NCI-H2107 treated with DMSO at 0.1 percent for 48 hours (cell line): ENCODE measurements around the gene EMC6.

Experiments
- DNase-seq: peaks from one replicate; lab custom pipeline; 2025; ENCODE audit not compliant: unreplicated experiment; lab: John Stamatoyannopoulos, UW

Gene EMC6

DNA sequence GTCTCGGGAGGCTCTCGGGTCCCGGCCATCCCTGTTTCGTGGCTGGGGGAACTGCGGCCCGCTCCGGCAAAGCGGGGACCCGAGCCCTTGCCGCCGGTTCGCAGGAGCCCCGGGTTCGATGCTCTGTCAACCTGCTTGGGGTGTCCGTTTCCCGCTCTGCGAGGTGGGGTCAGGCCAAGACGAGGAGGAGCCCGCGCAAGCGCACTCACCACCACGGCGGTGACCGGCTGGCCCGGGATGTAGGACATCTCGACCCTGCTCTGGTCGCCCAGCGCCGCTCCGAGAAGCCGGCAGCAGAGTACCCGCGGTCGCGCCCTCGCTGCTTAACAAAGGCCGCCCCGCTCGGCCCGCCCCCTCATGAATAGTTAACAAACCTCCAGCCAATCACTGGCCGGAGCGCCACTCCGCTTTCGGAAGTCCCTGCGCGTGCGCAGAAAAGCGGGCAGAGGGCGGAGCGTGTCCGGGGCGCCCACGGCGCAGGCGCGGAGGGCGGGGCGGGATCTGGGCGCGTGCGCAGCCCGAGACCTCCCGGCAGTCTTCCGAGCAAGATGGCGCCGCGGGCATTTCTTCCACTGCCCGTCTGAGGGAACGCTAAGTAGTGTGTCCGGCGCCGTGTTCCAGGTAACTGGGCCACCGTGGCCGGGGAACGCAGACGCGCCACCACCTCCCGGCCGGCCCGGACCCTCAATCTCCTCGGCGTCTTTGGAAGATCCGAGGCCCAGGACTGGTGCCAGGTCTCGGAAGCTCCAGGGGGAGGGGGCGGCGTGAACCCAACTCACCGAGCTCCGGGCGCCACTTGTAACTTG is at the start of gene EMC6, which contains the start of gene TAX1BP3:
Gene EMC6, plus strand, starts transcription at position 534 of the 806 bp plus-strand sequence. CDS start 335 bp downstream, outside the sequence.
Gene TAX1BP3, minus strand, starts transcription at position 300 of the 806 bp plus-strand sequence. Its CDS starts 52 bp downstream, at position 248.
- peak; percentile 90 for DNase-seq

- DNase-seq: no peak
These were observed 47.4 kb upstream of the EMC6 start for GRCh38 chr17:3621146-3621720.

DNA sequence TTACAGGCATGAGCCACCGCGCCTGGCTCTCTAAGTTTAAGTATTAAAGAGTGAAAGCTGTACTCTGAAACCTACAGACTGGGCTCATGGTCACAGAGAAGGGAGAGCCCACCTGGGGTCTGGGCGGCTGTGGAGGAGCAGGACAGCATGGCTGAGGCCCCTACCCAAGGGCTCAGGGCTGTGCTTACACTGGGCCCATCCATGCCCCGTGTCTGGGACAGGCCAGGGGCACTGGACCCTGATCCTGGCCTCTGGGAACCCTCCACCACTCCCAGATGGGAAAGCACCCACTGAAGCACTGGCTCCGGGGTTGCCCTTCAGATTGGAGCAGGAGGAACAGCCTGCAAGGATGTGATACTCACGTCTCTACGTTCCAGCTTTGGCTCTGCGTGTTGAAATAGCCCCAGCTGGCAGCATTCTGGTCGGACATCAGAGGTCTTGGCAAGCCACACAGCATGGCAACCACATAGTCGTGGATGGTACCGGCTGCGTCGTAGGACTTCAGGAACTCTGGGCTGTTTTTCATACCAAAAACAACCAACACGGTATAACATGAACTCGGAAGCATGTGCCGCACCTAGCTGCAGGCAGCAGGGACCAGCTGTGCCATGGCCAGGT is 45.5 kb upstream of the EMC6 start:
- no peak for DNase-seq

GRCh38 chr17:3626831-3627768 is 41.5 kb upstream of the EMC6 start:
- DNase-seq: peak; percentile 25

DNA sequence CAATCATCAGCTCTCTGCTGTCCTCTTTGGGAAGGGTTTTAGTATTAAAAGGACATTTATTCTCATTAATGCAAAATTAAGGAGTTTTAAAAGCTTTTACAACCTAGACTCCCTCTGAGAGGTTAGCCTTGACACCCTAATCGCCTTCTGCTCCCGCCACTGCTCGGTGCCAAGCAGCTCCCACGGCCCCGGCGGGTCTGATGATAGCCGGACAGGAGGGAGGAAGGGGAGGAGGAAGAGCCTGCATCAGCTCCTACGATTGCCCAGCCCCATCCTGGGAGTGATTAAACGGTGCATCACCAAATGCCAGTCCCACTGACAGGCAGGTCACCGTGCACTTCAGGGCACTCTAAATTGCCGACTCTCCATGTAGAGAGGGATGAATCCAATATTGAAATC is 40.8 kb upstream of the EMC6 start:
- no peak for DNase-seq

- no peak for DNase-seq
These were observed 37.8 kb upstream of the EMC6 start for GRCh38 chr17:3630781-3631180.

- DNase-seq: no peak
These were observed 36.3 kb upstream of the EMC6 start for GRCh38 chr17:3632287-3632686.

- DNase-seq: no peak
These were observed 33.0 kb upstream of the EMC6 start for GRCh38 chr17:3635474-3636153.

- DNase-seq: peak; percentile 62
These were observed 32.3 kb upstream of the EMC6 start, which contains the start of the genes CTNS and SHPK for GRCh38 chr17:3636154-3636907. CTNS (plus strand) TSS chr17:3636760; CDS start chr17:3640207, 3,447 bp downstream. SHPK (minus strand) TSS chr17:3636250; CDS start chr17:3636219, 31 bp downstream.

- DNase-seq: no peak
These were observed 31.7 kb upstream of the EMC6 start for GRCh38 chr17:3636908-3637373.

- DNase-seq: no peak
These were observed 28.5 kb upstream of the EMC6 start for GRCh38 chr17:3639981-3640596.

GRCh38 chr17:3641014-3641413 is 27.6 kb upstream of the EMC6 start:
- no peak for DNase-seq

DNA sequence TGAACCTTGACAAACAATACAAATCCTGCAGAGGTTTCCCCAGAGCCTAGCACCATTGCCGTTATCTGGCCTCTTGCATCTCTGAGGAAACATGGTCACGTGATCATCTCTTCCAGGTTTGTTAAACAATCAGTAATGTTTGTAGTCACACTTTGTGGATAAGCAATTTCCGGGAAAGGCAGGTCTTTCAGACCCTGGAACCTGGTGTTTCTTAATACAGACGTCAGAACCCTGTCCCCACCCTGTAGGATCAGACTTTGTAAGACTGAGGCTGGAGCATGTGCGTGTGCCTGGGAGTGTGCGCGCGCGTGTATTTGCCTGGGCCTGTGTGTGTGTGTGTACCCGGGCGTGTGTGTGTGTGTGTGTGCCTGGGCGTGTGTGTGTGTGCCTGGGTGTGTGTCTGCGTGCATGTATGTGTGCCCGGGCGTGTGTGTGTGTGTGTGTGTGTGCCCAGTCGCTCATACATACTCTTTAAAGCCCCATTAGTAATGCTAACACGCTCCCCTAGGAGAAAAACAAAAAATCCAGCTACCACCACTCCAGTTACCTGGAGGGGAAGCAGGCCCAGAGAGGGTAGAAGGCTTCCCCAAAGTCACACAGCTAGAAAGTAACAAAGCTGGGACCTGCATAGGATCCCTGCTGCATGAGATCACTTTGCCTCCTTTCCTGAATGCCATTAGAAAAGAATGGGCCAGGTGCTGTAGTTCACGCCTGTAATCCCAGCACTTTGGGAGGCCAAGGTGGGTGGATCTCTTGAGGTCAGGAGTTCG is 26.7 kb upstream of the EMC6 start:
- DNase-seq: no peak

- DNase-seq: no peak
These were observed 24.7 kb upstream of the EMC6 start for GRCh38 chr17:3643889-3644349.

GRCh38 chr17:3645310-3645709 is 23.3 kb upstream of the EMC6 start:
- no peak for DNase-seq

GRCh38 chr17:3647251-3647650 is 21.4 kb upstream of the EMC6 start:
- DNase-seq: no peak

GRCh38 chr17:3647769-3648555 is 20.6 kb upstream of the EMC6 start:
- DNase-seq: no peak
